HCT116 (cell line): ENCODE measurements around the gene VWA1. TPM values are rescaled to one million over a fixed set of nuclear protein-coding genes. Genes with fewer than 3 reads are reported as not detected.

Experiments
- ATAC-seq: fragments of 200-7000 bp; cut with Tn5 transposase; 2 replicates; pipeline ENCODE4 v1.9.1; 2020; ENCODE audit warnings: mild to moderate bottlenecking, moderate library complexity
- BruUV-seq: library from RNA; stranded (reverse); fragments of 400-500 nt; replicated peaks from 2 replicates; lab custom pipeline; 2021; lab: Mats Ljungman, UMichigan
- CTCF ChIA-PET: fragments of 300-600 bp; sonication (Branson Sonifier 250); formaldehyde crosslinking; loops from one replicate; lab custom pipeline; 2021; ENCODE audit warnings: antibody characterized with exemption; lab: Charles Lee
- POLR2A ChIA-PET: fragments of 300-600, 350-600 bp; sonication (Branson Sonifier 250); formaldehyde crosslinking; loops from one replicate; lab custom pipeline; 2021; ENCODE audit warnings: antibody characterized with exemption; lab: Charles Lee
- RAD21 ChIA-PET, 2 experiments: fragments of 300-600 bp; sonication (Branson Sonifier 250); formaldehyde crosslinking; loops; one replicate each; lab custom pipeline; 2023; ENCODE audit warnings: low total read pairs in 2 of 2; ENCODE audit not compliant: uncharacterized antibody in 2 of 2, unreplicated experiment in 2 of 2, low non-redundant PET in 1 of 2; lab: Charles Lee
- DNase-seq: peaks from one replicate; pipeline ENCODE4 v3.0.0-alpha.2; 2010; ENCODE audit warnings: low read depth, low spot score
- H2AFZ ChIP-seq: fragments of 200-600 bp; shearing (Covaris generic), sonication (generic); 2 replicates; pipeline ENCODE4 v1.6.1; 2017; ENCODE audit warnings: low read depth, mixed run types, mixed read lengths, antibody characterized with exemption, low read length; ENCODE audit not compliant: poor library complexity, severe bottlenecking
- H3K27ac ChIP-seq: 2 replicates; pipeline ENCODE4 v1.5.1; 2012; ENCODE audit warnings: low read depth, low read length
- H3K27me3 ChIP-seq: fragments of 200-600 bp; sonication (generic); 2 replicates; pipeline ENCODE4 v1.6.1; 2016; ENCODE audit warnings: mixed run types, low read length, mixed read lengths; ENCODE audit not compliant: insufficient read depth
- H3K36me3 ChIP-seq, 2 experiments: fragments of 200-500 bp in 1 of 2; fragments of 200-600 bp in 1 of 2; sonication (Bioruptor generic) in 1 of 2; sonication (generic) in 1 of 2; 2 replicates each; pipeline versions ENCODE4 v1.5.1 to v1.6.1; 2014 to 2016; ENCODE audit warnings: low read length in 2 of 2, inconsistent platforms in 1 of 2, mixed read lengths in 1 of 2, mixed run types in 1 of 2; ENCODE audit not compliant: insufficient read depth in 2 of 2, control insufficient read depth in 1 of 2
- H3K4me1 ChIP-seq, 2 experiments: fragments of 200-600 bp in 1 of 2; sonication (generic) in 1 of 2; 2 replicates each; pipeline versions ENCODE4 v1.5.1 to v1.6.1; 2012 to 2017; ENCODE audit warnings: low read length in 2 of 2, inconsistent platforms in 1 of 2, mild to moderate bottlenecking in 1 of 2, mixed read lengths in 1 of 2, mixed run types in 1 of 2, moderate library complexity in 1 of 2; ENCODE audit not compliant: insufficient read depth in 2 of 2, control insufficient read depth in 1 of 2
- H3K4me2 ChIP-seq: fragments of 200-600 bp; sonication (generic); 2 replicates; pipeline ENCODE4 v1.6.1; 2017; ENCODE audit warnings: mixed run types, low read length, mixed read lengths
- H3K4me3 ChIP-seq, 2 experiments: fragments of 200-600 bp in 1 of 2; sonication (generic) in 1 of 2; replicated peaks in 1 of 2; 2 replicates each; pipeline ENCODE4 v1.5.1; 2011 to 2016; ENCODE audit warnings: low read length in 2 of 2, control low read depth in 1 of 2, low read depth in 1 of 2, mild to moderate bottlenecking in 1 of 2, mixed read lengths in 1 of 2, mixed run types in 1 of 2
- H3K79me2 ChIP-seq: fragments of 200-600 bp; sonication (generic); 2 replicates; pipeline ENCODE4 v1.6.1; 2017; ENCODE audit warnings: mild to moderate bottlenecking, mixed run types, low read length, moderate library complexity, mixed read lengths; ENCODE audit not compliant: insufficient read depth
- H3K9ac ChIP-seq: fragments of 200-600 bp; sonication (generic); 2 replicates; pipeline ENCODE4 v1.6.1; 2016; ENCODE audit warnings: low read length, mixed read lengths
- H3K9me2 ChIP-seq: fragments of 200-600 bp; sonication (generic), shearing (Covaris generic); 2 replicates; pipeline ENCODE4 v1.6.1; 2017; ENCODE audit warnings: mixed run types, mild to moderate bottlenecking, moderate library complexity; ENCODE audit not compliant: insufficient read depth
- H3K9me3 ChIP-seq, 2 experiments: fragments of 200-500 bp in 1 of 2; fragments of 200-600 bp in 1 of 2; sonication (Bioruptor generic) in 1 of 2; sonication (generic) in 1 of 2; 2 replicates each; pipeline ENCODE4 v1.6.1; 2014 to 2017; ENCODE audit warnings: low read length in 2 of 2, mixed read lengths in 2 of 2, inconsistent platforms in 1 of 2, low read depth in 1 of 2, mild to moderate bottlenecking in 1 of 2, mixed run types in 1 of 2, moderate library complexity in 1 of 2; ENCODE audit not compliant: control insufficient read depth in 1 of 2, insufficient read depth in 1 of 2
- H4K20me1 ChIP-seq: fragments of 200-600 bp; sonication (generic), shearing (Covaris generic); 2 replicates; pipeline ENCODE4 v1.6.1; 2017; ENCODE audit warnings: mixed run types, mild to moderate bottlenecking, moderate library complexity; ENCODE audit not compliant: insufficient read depth
- CBX3 ChIP-seq: IDR thresholded peaks from 2 replicates; pipeline ENCODE4 v1.6.1; 2012; ENCODE audit warnings: low read depth
- ELF1 ChIP-seq: IDR thresholded peaks from 2 replicates; pipeline ENCODE4 v1.6.1; 2012; ENCODE audit warnings: low read depth, borderline replicate concordance
- EZH2 ChIP-seq: fragments of 200-600 bp; sonication (generic); IDR thresholded peaks from 2 replicates; pipeline ENCODE4 v1.6.1; 2017; ENCODE audit warnings: antibody characterized with exemption, mixed run types
- FOSL1 ChIP-seq: IDR thresholded peaks from 2 replicates; pipeline ENCODE4 v1.6.1; 2012; ENCODE audit warnings: low read depth
- JUND ChIP-seq: IDR thresholded peaks from 2 replicates; pipeline ENCODE4 v1.6.1; 2012
- POLR2A ChIP-seq: IDR thresholded peaks from 2 replicates; pipeline ENCODE4 v1.7.0; 2011; ENCODE audit warnings: borderline replicate concordance; ENCODE audit not compliant: insufficient read depth, insufficient read length; ENCODE audit errors: extremely low read depth
- SP1 ChIP-seq: IDR thresholded peaks from 2 replicates; pipeline ENCODE4 v1.6.1; 2012; ENCODE audit warnings: low read depth
- SRF ChIP-seq: IDR thresholded peaks from 2 replicates; pipeline ENCODE4 v1.6.1; 2012; ENCODE audit warnings: low read depth
- TCF7L2 ChIP-seq: IDR thresholded peaks from 2 replicates; pipeline ENCODE4 v1.7.0; 2011; ENCODE audit warnings: borderline replicate concordance, inconsistent platforms; ENCODE audit not compliant: insufficient read depth, insufficient read length; ENCODE audit errors: extremely low read depth
- intact Hi-C: fragments of 100-400 bp; cut with micrococcal nuclease; formaldehyde crosslinking; loops from 2 replicates; pipeline ENCODE4 v1.10.0; 2022
- total RNA-seq: library from RNA; stranded (reverse); gene quantifications from one replicate; pipeline ENCODE4 v1.2.1, GENCODE V29; 2021; ENCODE audit not compliant: unreplicated experiment
- TF ChIP-seq, protein P1 (sequence below): IDR thresholded peaks from 2 replicates; pipeline ENCODE4 v1.6.1; 2011; ENCODE audit warnings: mild to moderate bottlenecking, low read length, moderate library complexity; ENCODE audit not compliant: insufficient replicate concordance; ENCODE audit errors: extremely low read depth
- TF ChIP-seq, protein P2 (sequence below): IDR thresholded peaks from 2 replicates; pipeline ENCODE4 v1.6.1; 2012

The VWA1 gene
- total RNA-seq, 1 experiment from 2014 or later = 50.6 TPM

DNA sequence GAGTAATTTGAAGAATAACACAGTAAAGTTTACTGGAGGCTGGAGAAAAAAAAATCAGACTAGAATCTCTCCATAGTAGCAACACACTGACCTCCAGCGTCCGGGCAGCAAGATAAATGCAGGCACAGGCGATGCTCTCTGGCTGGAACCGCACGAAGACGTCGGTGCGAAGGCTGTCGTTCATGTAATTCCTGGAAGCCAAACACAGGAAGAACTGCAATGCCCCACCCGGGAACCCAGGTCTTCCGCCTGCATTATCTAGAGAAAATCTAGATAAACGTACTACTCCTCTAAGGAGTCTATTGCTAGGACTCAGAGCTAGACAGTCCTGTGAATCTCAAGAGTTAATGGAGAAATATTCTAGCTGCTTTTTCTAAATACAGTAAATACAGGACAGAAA is 44.8 kb upstream of the VWA1 start:
- CTCF ChIA-PET = interaction anchor here (0.9 kb wide), 1 partner anchor 12 kb away, joined by 5 read pairs; no protein-coding TSS in a partner anchor
- BruUV-seq = no TSS peak

More for the DNA sequence above, 44.8 kb upstream of the VWA1 start:
- Histone ChIP-seq H3K27me3 (no peaks in the 10 kb centered on the region), H3K36me3 (peaks cover 75 to 90% of the 10 kb centered on the region in 2 experiments), H3K9me3 (no peaks in the 10 kb centered on the region), H4K20me1 (peaks cover 11% of the 10 kb centered on the region; the same call in 1 of the 2 replicates), H3K4me3 (no peak overlapping the region), H3K9me2 (no peaks in the 10 kb centered on the region), H3K27ac (no peak overlapping the region), H3K4me1 (no peaks in the 10 kb centered on the region), H3K4me2 (no peak overlapping the region), H3K9ac (no peak overlapping the region), H3K79me2 (peaks cover 64% of the 10 kb centered on the region), H2AFZ (no peak overlapping the region)
- POLR2A ChIA-PET = interaction anchor here (1.4 kb wide), 1 partner anchor 8 kb away, joined by 4 read pairs; the partner anchor contains the start of gene CCNL2
- RAD21 ChIA-PET = no interaction called here
- TF ChIP-seq JUND = no peak
- TF ChIP-seq POLR2A = no peak
- TF ChIP-seq, protein P1, sequence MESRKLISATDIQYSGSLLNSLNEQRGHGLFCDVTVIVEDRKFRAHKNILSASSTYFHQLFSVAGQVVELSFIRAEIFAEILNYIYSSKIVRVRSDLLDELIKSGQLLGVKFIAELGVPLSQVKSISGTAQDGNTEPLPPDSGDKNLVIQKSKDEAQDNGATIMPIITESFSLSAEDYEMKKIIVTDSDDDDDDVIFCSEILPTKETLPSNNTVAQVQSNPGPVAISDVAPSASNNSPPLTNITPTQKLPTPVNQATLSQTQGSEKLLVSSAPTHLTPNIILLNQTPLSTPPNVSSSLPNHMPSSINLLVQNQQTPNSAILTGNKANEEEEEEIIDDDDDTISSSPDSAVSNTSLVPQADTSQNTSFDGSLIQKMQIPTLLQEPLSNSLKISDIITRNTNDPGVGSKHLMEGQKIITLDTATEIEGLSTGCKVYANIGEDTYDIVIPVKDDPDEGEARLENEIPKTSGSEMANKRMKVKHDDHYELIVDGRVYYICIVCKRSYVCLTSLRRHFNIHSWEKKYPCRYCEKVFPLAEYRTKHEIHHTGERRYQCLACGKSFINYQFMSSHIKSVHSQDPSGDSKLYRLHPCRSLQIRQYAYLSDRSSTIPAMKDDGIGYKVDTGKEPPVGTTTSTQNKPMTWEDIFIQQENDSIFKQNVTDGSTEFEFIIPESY = no peak
- TF ChIP-seq EZH2 = no peak
- TF ChIP-seq SRF = no peak
- TF ChIP-seq, protein P2, sequence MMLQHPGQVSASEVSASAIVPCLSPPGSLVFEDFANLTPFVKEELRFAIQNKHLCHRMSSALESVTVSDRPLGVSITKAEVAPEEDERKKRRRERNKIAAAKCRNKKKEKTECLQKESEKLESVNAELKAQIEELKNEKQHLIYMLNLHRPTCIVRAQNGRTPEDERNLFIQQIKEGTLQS = no peak
- no peak for TF ChIP-seq TCF7L2
- no peak for TF ChIP-seq FOSL1
- no peak for TF ChIP-seq CBX3
- no peak for TF ChIP-seq SP1
- no peak for TF ChIP-seq ELF1
- DNase-seq (no peak), ATAC-seq (no peak)
- intact Hi-C loops = no loop called here
